Activated gamma-delta T cell treated with Interleukin-2 at 50 U/mL for 16 hours (primary cell): ENCODE data around the gene LCP1.

Source experiments
- DNase-seq: peaks from one replicate; pipeline ENCODE4 v3.0.0-alpha.2; 2020

LCP1 gene

DNA sequence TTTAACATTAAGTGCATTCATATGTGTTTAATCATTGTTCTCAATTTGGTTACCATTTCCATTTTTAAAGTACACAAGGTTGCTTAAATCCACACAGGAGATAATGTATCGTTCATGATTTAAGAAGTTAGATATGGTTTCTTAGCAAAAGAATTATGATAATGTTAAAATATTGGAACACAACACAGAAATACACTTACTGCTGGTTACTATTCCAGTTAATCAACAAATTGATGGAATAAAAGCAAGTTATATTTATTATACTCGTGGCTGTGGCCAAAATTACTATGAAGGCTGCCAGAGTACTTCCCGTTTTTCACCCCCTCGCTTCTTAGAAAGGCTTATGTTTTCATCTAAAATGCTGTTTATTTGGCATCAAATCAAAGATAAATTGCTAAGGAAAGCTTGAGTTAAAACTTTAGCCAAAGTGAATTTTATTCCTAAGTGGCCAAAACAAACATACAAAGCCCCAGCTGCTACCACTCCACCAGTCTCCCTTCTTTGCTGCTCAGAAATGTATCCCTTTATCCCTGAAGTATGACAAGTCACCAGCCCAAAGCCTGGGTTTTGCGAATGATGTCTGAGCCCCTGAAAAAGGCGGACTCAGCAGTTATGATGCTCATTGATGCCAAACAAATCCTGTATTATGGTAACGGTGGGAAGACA is 27.7 kb downstream of the LCP1 start:
- DNase-seq, result no peak

- DNase-seq, result no peak
These were observed 29.2 kb downstream of the LCP1 start for GRCh38 chr13:46152627-46153328.

DNA sequence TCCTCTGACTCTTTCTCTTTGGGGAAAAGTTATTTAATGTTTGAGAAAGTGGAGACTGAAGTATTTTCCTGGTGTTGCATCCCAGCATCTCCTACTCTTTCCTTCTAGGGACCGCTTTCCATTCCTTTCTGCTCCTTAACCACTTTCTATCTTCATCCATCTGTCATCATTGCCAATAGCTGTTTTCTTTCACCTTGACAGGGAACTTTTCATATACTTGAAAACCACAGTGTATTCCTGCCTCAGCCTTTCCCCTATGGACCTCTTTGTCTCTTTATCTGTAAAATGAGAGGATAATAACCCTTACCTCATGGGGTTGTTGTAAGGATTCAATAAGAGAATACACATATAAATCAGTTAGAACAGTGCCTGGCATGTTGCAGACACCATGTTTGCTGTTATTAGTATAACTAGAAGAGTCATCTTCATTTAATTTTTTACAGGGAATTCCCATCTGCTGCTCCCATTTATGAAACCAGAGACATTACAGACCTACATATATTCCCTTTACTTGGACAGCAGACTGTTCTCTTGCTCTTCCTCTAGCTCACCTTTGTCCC is 31.8 kb downstream of the LCP1 start:
- DNase-seq, result no peak

GRCh38 chr13:46149272-46150133 is 32.5 kb downstream of the LCP1 start:
- no peak for DNase-seq

GRCh38 chr13:46146898-46147297 is 35.1 kb downstream of the LCP1 start:
- DNase-seq, result no peak

- no peak for DNase-seq
These were observed 36.0 kb downstream of the LCP1 start for GRCh38 chr13:46145950-46146349.

- no peak for DNase-seq
These were observed 36.8 kb downstream of the LCP1 start for GRCh38 chr13:46145135-46145534.

DNA sequence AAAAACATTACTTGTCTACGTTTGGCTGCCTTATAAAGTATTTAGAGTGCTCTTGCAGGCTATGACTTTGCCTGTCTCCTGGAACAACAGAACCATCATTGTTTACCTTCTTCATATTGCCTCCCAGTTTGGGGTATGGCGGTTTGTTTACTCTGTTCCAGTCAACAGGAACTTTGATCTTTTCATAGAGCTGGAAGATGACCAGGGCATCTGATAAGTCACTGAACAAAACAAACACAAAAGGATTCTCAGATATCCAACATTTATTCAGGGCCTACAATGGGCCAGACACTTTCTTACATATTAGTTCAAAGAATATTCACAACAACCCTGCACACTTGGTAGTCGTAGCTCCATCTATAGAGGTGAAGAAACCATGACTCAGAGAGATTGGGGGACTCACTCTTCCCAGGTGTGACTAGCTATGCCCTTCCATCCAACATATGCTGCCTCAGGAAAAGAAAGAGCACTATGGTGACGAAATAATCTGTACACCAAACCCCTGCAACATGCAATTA is 38.7 kb downstream of the LCP1 start:
- no peak for DNase-seq

GRCh38 chr13:46142776-46143175 is 39.2 kb downstream of the LCP1 start:
- no peak for DNase-seq

GRCh38 chr13:46140044-46140443 is 41.9 kb downstream of the LCP1 start:
- DNase-seq, result no peak

DNA sequence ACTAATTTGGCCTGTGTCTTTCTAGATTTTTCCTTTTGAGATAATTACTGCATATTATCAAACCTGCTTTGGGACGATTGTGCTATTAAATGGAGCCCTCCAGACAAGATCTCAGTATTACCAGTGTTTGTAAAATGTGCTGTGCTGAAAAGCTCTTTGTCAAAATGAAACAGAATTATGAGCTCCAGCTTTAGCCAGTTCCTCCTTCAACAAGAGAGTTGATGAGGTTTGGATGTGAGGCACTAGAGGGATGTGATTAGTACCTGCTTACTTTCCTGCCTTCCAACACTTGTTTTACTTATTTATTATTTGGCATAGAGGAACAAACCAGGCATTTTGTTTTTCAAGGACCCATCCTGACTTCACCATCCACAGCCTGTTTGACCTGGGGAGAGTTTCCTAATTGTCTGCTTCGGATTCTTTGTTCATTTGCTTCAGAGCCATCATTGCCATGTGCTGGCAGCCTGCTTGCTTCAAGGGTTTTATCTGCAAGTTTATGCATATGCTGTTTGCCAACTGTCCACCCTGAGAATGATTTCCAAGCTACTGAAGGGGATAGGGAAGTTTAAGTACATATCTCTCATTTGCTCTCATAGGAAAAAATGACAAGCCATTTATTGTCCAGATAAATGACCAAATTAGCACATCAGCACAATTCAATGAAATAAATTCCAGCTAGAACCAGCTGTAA is 44.2 kb downstream of the LCP1 start:
- DNase-seq, result no peak

GRCh38 chr13:46136688-46137087 is 45.3 kb downstream of the LCP1 start:
- DNase-seq, result no peak

GRCh38 chr13:46134961-46135522 is 46.9 kb downstream of the LCP1 start:
- DNase-seq, result no peak

DNA sequence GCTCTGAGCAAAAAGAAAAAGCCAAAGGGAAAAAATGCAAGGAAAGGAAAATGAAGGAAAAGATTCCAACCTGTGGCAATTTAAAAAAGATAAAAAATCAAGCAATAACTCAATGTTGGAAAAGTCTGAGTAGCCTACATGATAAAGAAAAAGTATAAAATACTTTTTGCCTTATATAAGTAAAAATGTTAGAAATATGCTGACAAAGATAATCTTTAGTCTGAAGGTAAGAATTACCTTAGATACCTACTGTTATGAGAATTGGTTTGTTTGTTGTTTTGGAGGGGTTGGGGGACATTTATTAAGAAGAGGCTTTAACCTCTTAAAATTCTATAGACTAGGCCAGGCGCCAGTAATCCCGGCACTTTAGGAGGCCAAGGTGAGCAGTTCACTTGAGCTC is 47.5 kb downstream of the LCP1 start:
- no peak for DNase-seq

GRCh38 chr13:46132109-46132508 is 49.9 kb downstream of the LCP1 start:
- no peak for DNase-seq

GRCh38 chr13:46131705-46132104 is 50.3 kb downstream of the LCP1 start:
- DNase-seq, result no peak

- no peak for DNase-seq
These were observed 51.9 kb downstream of the LCP1 start for GRCh38 chr13:46129955-46130618.

DNA sequence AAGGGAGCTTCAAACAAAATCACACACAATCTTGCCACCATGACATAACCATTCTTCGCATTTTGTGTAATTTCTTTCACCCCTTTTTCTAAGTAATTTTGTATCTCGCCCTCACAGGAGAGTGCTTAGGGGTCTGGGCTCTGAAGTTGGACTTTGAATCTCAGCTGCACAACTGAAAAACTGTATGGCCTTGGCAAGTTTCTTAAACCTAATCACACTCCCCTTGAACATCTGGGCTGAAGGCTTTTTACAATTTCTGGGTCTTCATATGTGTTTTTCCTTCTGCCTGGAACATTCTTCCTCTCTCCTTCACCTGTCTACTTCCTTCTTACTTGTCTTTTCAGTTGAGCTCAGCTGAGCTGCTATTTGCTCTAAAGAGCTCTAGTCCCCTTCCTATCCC is 52.9 kb downstream of the LCP1 start:
- no peak for DNase-seq

DNA sequence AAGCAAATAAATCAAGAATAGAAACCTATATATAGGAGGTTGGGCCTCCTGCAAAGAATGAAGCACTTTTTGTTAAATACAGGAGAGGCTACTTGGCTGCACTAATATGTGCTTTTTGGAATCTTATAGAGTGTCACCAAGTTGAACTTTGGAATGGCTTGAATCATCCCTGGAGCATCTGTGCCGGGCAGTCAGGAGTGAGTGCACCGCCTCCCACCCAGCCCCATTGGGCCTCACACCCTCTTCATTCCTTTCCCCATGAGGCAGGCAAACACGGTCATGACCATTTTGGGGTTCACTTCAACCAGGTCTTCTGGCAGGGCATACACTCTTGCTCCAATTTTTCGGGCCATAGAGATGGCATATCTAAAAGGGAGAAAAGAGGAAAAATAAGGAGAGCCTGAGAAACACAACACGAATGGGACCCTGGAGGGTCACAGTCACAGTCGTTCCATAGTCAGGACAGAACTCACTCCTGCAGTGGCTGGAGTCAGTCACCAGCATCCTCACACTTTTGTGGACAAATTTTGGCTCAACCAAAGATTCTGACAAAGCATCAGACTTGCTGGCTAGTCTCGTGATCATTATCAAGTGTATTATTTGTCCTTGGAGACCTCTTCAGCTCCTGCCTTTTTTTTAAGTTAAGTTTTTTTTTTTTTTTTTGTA is 54.5 kb downstream of the LCP1 start:
- no peak for DNase-seq

DNA sequence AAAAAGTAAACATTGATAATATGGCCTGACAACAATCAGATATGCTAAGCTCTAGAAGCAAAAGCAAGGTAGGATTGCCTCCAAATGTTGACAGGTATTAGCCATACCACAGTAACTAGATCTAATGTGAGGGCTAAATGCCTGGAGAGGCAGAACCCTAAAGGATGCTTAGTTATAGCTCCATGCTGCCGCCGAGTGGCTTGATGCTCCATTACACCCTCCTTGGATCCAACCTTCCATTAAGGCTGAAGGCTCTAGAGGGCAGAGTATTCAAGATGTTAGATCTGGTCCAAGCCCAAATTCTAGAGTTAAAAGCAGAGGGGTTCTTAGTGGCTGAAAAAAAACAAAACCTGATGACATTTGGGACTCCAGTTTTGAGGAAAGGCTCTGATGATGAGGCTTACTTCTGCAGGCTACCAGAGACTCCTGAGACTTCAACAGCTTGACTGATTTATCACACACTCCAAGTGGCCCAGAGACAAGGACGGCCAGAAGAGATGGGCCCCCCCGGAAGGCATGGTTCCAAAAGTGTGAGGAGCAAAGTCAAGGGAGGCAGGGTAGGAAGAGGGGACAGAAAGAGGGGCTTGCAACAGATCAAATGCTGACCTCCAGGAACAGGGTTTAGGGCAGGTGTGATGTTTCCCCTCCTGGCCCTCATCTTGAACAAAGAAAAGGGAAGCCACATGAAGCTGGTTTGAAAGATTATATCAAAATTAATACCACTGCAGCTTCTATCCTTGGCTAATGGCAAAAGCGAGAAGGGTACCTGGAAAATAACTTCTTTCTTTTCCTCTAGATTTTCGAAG is 55.2 kb downstream of the LCP1 start:
- peak; percentile 61 for DNase-seq
